GM18526 (cell line): ENCODE measurements around the gene CCDC91.

Experiments used
- POLR2A ChIP-seq: IDR thresholded peaks from 3 replicates; pipeline ENCODE4 v1.6.1; 2011; ENCODE audit not compliant: insufficient read length; ENCODE audit errors: extremely low read depth

The CCDC91 gene

GRCh38 chr12:28247806-28248205, 57.5 kb downstream of the CCDC91 start:
- TF ChIP-seq POLR2A, result no peak

GRCh38 chr12:28248555-28249145, 58.4 kb downstream of the CCDC91 start:
- no peak for TF ChIP-seq POLR2A

GRCh38 chr12:28253161-28253641, 62.9 kb downstream of the CCDC91 start:
- no peak for TF ChIP-seq POLR2A

- TF ChIP-seq POLR2A, result no peak
Measured at GRCh38 chr12:28257411-28257810, 67.2 kb downstream of the CCDC91 start.

- no peak for TF ChIP-seq POLR2A
Measured at GRCh38 chr12:28258998-28259397, 68.7 kb downstream of the CCDC91 start.

- TF ChIP-seq POLR2A, result no peak
Measured at GRCh38 chr12:28265435-28266042, 75.3 kb downstream of the CCDC91 start.

- no peak for TF ChIP-seq POLR2A
Measured at GRCh38 chr12:28268608-28269229, 78.5 kb downstream of the CCDC91 start.

- no peak for TF ChIP-seq POLR2A
Measured at GRCh38 chr12:28269851-28270250, 79.6 kb downstream of the CCDC91 start.

GRCh38 chr12:28278499-28278898, 88.2 kb downstream of the CCDC91 start:
- no peak for TF ChIP-seq POLR2A

- no peak for TF ChIP-seq POLR2A
Measured at GRCh38 chr12:28278960-28279359, 88.7 kb downstream of the CCDC91 start.

- no peak for TF ChIP-seq POLR2A
Measured at GRCh38 chr12:28286352-28286751, 96.1 kb downstream of the CCDC91 start.

GRCh38 chr12:28290262-28290661, 100.0 kb downstream of the CCDC91 start:
- no peak for TF ChIP-seq POLR2A

- TF ChIP-seq POLR2A, result no peak
Measured at GRCh38 chr12:28292699-28293098, 102.4 kb downstream of the CCDC91 start.

GRCh38 chr12:28294300-28294699, 104.0 kb downstream of the CCDC91 start:
- no peak for TF ChIP-seq POLR2A

- TF ChIP-seq POLR2A, result no peak
Measured at GRCh38 chr12:28296287-28296686, 106.0 kb downstream of the CCDC91 start.

GRCh38 chr12:28303192-28303591, 112.9 kb downstream of the CCDC91 start:
- TF ChIP-seq POLR2A, result no peak
